Mesendoderm (in vitro differentiated cells): Measurements from ENCODE around the gene WWC1.

Experiments
- DNase-seq: peaks from one replicate; pipeline ENCODE4 v3.0.0; 2013
- H2AK5ac ChIP-seq: 2 replicates; pipeline ENCODE4 v1.6.1; 2013; ENCODE audit warnings: low read length, inconsistent platforms
- H2BK120ac ChIP-seq: 2 replicates; pipeline ENCODE4 v1.6.1; 2013; ENCODE audit warnings: low read depth, mild to moderate bottlenecking, low read length, moderate library complexity, mixed read lengths
- H2BK15ac ChIP-seq: replicated peaks from 2 replicates; pipeline ENCODE4 v1.6.1; 2013; ENCODE audit warnings: low read depth, mild to moderate bottlenecking, moderate library complexity
- H2BK5ac ChIP-seq: 2 replicates; pipeline ENCODE4 v1.6.1; 2013; ENCODE audit warnings: low read length, inconsistent platforms
- H3K18ac ChIP-seq: 2 replicates; pipeline ENCODE4 v1.6.1; 2013; ENCODE audit warnings: mild to moderate bottlenecking, low read length, mixed read lengths
- H3K23ac ChIP-seq: one replicate; pipeline ENCODE4 v1.6.1; 2013; ENCODE audit warnings: low read length
- H3K27ac ChIP-seq: 2 replicates; pipeline ENCODE4 v1.5.1; 2013; ENCODE audit warnings: low read depth, mild to moderate bottlenecking, inconsistent platforms, low read length, moderate library complexity
- H3K27me3 ChIP-seq: 2 replicates; pipeline ENCODE4 v1.6.1; 2013; ENCODE audit warnings: low read length, control low read depth, mild to moderate bottlenecking, inconsistent platforms; ENCODE audit not compliant: insufficient read depth, poor library complexity
- H3K36me3 ChIP-seq: 2 replicates; pipeline ENCODE4 v1.6.1; 2013; ENCODE audit warnings: low read length, inconsistent platforms; ENCODE audit not compliant: control insufficient read depth, insufficient read depth
- H3K4ac ChIP-seq: one replicate; pipeline ENCODE4 v1.6.1; 2013; ENCODE audit warnings: low read depth, mild to moderate bottlenecking, low read length, moderate library complexity
- H3K4me1 ChIP-seq: 2 replicates; pipeline ENCODE4 v1.6.1; 2013; ENCODE audit warnings: low read depth, low read length, inconsistent platforms; ENCODE audit not compliant: control insufficient read depth
- H3K4me2 ChIP-seq: 2 replicates; pipeline ENCODE4 v1.6.1; 2013; ENCODE audit warnings: low read length
- H3K4me3 ChIP-seq: 2 replicates; pipeline ENCODE4 v1.5.1; 2013; ENCODE audit warnings: mild to moderate bottlenecking, low read length
- H3K56ac ChIP-seq: one replicate; pipeline ENCODE4 v1.6.1; 2013; ENCODE audit warnings: low read length
- H3K79me1 ChIP-seq: 2 replicates; pipeline ENCODE4 v1.6.1; 2013; ENCODE audit warnings: low read length, inconsistent platforms
- H3K79me2 ChIP-seq: 2 replicates; pipeline ENCODE4 v1.6.1; 2013; ENCODE audit warnings: mild to moderate bottlenecking, low read length; ENCODE audit not compliant: control insufficient read depth, insufficient read depth
- H3K9ac ChIP-seq: 2 replicates; pipeline ENCODE4 v1.6.1; 2013; ENCODE audit warnings: low read length, inconsistent platforms
- H4K5ac ChIP-seq: one replicate; pipeline ENCODE4 v1.6.1; 2013; ENCODE audit warnings: low read length
- H4K8ac ChIP-seq: one replicate; pipeline ENCODE4 v1.6.1; 2013; ENCODE audit warnings: low read depth, mild to moderate bottlenecking, control low read depth, low read length, moderate library complexity
- WGBS: extraction: QIAGEN DNeasy Blood & Tissue Kit; methylation state at CpG from one replicate; pipeline ENCODE4 v1.1.7; 2013; ENCODE audit warnings: low lambda C conversion rate, missing lambda C conversion rate; ENCODE audit not compliant: insufficient coverage; ENCODE audit errors: extremely low coverage; 5-methylcytosine and 5-hydroxymethylcytosine counted together

The WWC1 gene

DNA sequence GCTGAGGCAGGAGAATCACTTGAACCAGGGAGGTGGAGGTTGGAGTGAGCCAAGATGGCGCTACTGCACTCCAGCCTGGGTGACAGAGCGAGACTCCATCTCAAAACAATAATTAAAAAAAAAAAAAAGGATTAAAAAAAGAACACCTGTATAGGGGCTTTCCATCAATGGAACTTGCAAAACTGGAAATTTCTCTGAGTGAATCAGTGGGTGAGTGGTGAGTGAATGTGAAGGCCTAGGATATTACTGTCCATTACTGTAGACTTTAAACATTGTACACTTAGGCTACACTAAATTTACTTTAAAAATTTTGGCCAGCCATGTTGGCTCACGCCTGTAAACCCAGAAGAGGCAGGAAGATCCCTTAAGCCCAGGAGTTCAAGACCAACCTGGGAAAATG is 189.2 kb downstream of the WWC1 start:
- no peak overlapping the region for H4K8ac ChIP-seq
- no peaks in the 10 kb centered on the region for H3K4me1 ChIP-seq
- H3K27ac ChIP-seq = no peak overlapping the region
- DNase-seq = no peak
- no peak overlapping the region for H3K9ac ChIP-seq
- H3K4me2 ChIP-seq = no peak overlapping the region
- H2BK15ac ChIP-seq = no peak overlapping the region
- no peak overlapping the region for H3K4ac ChIP-seq
- no peak overlapping the region for H2BK120ac ChIP-seq
- no peaks in the 10 kb centered on the region for H3K36me3 ChIP-seq
- H3K56ac ChIP-seq = no peak overlapping the region
- WGBS = no CpG with 5 or more reads among the region's 3 CpGs
- H2BK5ac ChIP-seq = no peak overlapping the region
- H4K5ac ChIP-seq = no peak overlapping the region
- H3K79me1 ChIP-seq = no peaks in the 10 kb centered on the region
- H3K18ac ChIP-seq = no peak overlapping the region
- no peaks in the 10 kb centered on the region for H3K79me2 ChIP-seq
- H3K27me3 ChIP-seq = no peaks in the 10 kb centered on the region
- H3K4me3 ChIP-seq = no peak overlapping the region
- no peak overlapping the region for H2AK5ac ChIP-seq
- no peak overlapping the region for H3K23ac ChIP-seq

DNA sequence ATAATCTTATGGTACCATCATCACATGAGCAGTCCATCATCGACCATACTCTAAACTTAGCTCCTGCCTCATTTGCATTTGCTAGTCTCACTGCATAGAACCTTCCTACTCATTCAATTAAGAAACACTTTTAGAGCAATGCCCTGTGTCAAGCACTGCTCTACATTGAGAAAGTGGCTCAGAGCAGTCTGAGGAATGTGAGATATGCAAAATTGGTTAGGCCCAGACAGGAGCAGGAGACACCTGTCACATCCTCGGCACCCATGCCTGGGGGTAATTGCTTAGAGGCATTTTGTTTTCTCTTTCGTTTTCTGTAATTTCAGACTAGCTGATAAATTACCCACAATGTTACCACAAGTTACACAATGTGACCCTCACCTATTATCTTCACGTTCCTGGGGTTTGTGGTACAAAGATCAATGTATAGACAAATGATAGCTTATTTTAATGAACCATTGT is 189.9 kb downstream of the WWC1 start:
- peak; percentile 46 for DNase-seq
- no peak overlapping the region for H3K4me3 ChIP-seq

DNA sequence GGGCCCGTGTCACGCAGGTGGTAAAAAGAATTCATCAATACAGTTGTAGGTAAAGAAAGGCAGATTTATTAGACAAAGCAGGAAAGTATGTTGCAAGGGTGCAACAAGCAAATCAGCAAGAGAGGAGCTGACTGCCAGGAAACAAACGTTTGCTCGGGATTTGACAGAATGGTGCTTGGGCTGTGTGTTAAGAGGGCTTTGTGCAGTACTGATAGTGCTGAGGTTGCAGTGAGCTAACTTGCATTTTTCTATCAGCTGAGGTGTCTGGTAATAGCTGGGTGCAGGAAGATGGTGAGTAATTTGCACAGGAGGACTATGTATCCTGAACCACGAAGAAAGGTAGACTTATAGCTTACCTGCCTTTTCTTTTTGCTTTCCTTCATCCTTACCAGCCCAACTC is 190.9 kb downstream of the WWC1 start:
- Histone ChIP-seq H3K27me3 (no peaks in the 10 kb centered on the region), H3K36me3 (no peaks in the 10 kb centered on the region), H3K4me2 (no peak overlapping the region), H4K8ac (no peak overlapping the region), H2BK120ac (no peak overlapping the region), H3K79me2 (peaks cover 7% of the 10 kb centered on the region), H3K4ac (no peak overlapping the region), H3K27ac (no peak overlapping the region), H2AK5ac (no peak overlapping the region), H3K4me1 (no peaks in the 10 kb centered on the region), H3K4me3 (no peak overlapping the region), H3K79me1 (peaks cover 6% of the 10 kb centered on the region), H2BK5ac (no peak overlapping the region), H3K9ac (no peak overlapping the region), H3K18ac (no peak overlapping the region), H3K23ac (no peak overlapping the region), H4K5ac (no peak overlapping the region), H2BK15ac (no peak overlapping the region), H3K56ac (no peak overlapping the region)
- no peak for DNase-seq
- no CpG with 5 or more reads among the region's 5 CpGs for WGBS

More for the DNA sequence above, 189.9 kb downstream of the WWC1 start:
- H3K27ac ChIP-seq = no peak overlapping the region
- H3K56ac ChIP-seq = no peak overlapping the region
- H3K23ac ChIP-seq = no peak overlapping the region
- H3K79me2 ChIP-seq = peaks cover under 1% of the 10 kb centered on the region
- H3K27me3 ChIP-seq = no peaks in the 10 kb centered on the region
- no peak overlapping the region for H3K9ac ChIP-seq
- no peak overlapping the region for H2BK120ac ChIP-seq
- no CpG with 5 or more reads among the region's 4 CpGs for WGBS
- H3K79me1 ChIP-seq = peaks cover under 1% of the 10 kb centered on the region
- H2BK15ac ChIP-seq = no peak overlapping the region
- H3K4me2 ChIP-seq = no peak overlapping the region
- H4K5ac ChIP-seq = no peak overlapping the region
- H3K4me1 ChIP-seq = no peaks in the 10 kb centered on the region
- no peak overlapping the region for H2BK5ac ChIP-seq
- H3K18ac ChIP-seq = no peak overlapping the region
- no peaks in the 10 kb centered on the region for H3K36me3 ChIP-seq
- no peak overlapping the region for H2AK5ac ChIP-seq
- H4K8ac ChIP-seq = no peak overlapping the region
- H3K4ac ChIP-seq = no peak overlapping the region

DNA sequence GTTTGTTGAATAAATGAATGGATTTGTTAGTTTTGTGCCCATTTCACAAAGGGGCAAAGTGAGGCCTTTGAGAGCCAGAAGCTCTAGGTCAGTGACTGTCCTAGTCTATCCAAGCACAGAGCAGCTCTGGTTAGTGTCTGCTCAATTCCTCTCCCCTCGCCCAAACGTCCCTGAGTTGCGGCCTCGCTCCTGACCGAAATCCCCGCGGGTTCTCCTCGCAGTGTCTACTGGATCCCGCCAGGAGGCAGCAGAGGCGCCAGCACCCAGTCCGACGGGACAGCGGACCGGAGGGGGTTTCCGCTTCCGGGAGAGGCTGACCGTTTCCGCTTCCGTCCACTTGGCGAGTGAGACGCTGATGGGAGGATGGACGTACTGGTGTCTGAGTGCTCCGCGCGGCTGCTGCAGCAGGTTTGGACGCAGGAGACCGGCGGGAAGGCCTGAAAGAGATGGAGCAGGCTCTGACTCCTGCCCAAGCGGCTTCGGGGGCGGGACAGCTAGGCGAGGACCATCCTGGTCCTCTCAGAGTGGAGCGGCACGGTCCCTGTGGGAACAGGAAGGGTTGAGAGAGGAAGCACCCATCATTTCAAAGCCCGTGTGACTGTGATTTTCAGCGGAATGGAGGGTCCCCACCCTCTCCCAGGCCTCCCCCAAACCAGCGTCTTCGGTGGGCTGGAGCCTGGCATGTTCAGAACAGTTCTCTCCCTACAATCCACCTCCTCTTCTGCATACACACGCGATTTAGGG is 194.9 kb downstream of the WWC1 start, which contains the start of gene RARS1:
Gene RARS1 (plus strand): TSS at position 336 of the 744 bp plus-strand sequence. CDS start 28 bp downstream, at position 364.
- no peak within 1 kb of the TSS for H2BK120ac ChIP-seq
- peak within 1 kb of the TSS; percentile 96 for H3K9ac ChIP-seq
- H3K79me1 ChIP-seq = peaks cover 8% of the 10 kb centered on the region
- H3K4me3 ChIP-seq = peak within 1 kb of the TSS; percentile 98
- no peak within 1 kb of the TSS for H2AK5ac ChIP-seq
- no CpG with 5 or more reads among the region's 40 CpGs for WGBS
- H3K27ac ChIP-seq = no peak within 1 kb of the TSS
- H4K8ac ChIP-seq = no peak within 1 kb of the TSS
- peaks cover 2% of the 10 kb centered on the region for H3K36me3 ChIP-seq
- H3K23ac ChIP-seq = no peak within 1 kb of the TSS
- peak within 1 kb of the TSS; percentile 98 for H3K56ac ChIP-seq
- H2BK15ac ChIP-seq = no peak within 1 kb of the TSS
- DNase-seq = peak; percentile 96
- H4K5ac ChIP-seq = peak within 1 kb of the TSS; percentile 77
- no peak within 1 kb of the TSS for H2BK5ac ChIP-seq
- no peaks in the 10 kb centered on the region for H3K27me3 ChIP-seq
- no peaks in the 10 kb centered on the region for H3K4me1 ChIP-seq
- H3K18ac ChIP-seq = no peak within 1 kb of the TSS
- peaks cover 11% of the 10 kb centered on the region for H3K79me2 ChIP-seq
- no peak within 1 kb of the TSS for H3K4ac ChIP-seq
- peak within 1 kb of the TSS; percentile 78 for H3K4me2 ChIP-seq

DNA sequence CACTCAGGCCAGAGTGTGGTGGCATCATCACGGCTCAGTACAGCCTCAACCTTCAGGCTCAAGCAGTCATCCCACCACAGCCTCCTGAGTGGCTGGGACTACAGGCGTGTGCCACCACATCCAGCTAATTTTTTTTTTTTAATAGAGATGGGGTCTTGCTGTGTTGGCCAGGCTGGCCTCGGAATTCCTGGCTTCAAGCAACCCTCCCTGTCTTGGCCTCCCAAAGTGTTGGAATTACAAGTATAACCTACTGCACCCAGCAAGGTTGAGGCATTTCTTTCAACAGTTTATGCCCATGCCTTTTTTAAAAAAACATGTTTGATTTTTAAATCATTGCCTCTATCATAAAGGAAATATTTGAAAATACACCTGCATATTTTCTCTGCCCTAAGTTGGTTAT is 197.6 kb downstream of the WWC1 start:
- no peak overlapping the region for H2AK5ac ChIP-seq
- no peak overlapping the region for H3K18ac ChIP-seq
- H3K4ac ChIP-seq = no peak overlapping the region
- no peak overlapping the region for H2BK15ac ChIP-seq
- peaks cover 3% of the 10 kb centered on the region for H3K36me3 ChIP-seq
- no peak for DNase-seq
- H3K9ac ChIP-seq = no peak overlapping the region
- H2BK120ac ChIP-seq = no peak overlapping the region
- H3K4me3 ChIP-seq = no peak overlapping the region
- no peak overlapping the region for H3K23ac ChIP-seq
- H2BK5ac ChIP-seq = no peak overlapping the region
- no peak overlapping the region for H3K4me2 ChIP-seq
- no peaks in the 10 kb centered on the region for H3K4me1 ChIP-seq
- no peaks in the 10 kb centered on the region for H3K27me3 ChIP-seq
- H3K27ac ChIP-seq = no peak overlapping the region
- H3K79me2 ChIP-seq = peaks cover 11% of the 10 kb centered on the region
- H3K79me1 ChIP-seq = peaks cover 8% of the 10 kb centered on the region
- no peak overlapping the region for H4K8ac ChIP-seq
- H3K56ac ChIP-seq = no peak overlapping the region
- no peak overlapping the region for H4K5ac ChIP-seq
- WGBS = no CpG with 5 or more reads among the region's 3 CpGs
